Liver (tissue), 9 donors: ENCODE data around the gene TREML2. TPM values are rescaled to one million over a fixed set of nuclear protein-coding genes. Genes with fewer than 3 reads are reported as not detected.
A peak's percentile ranks its signal among the peaks of the same experiment; 100 is the strongest.

Source experiments
- DNase-seq: peaks from one replicate; pipeline ENCODE4 v3.0.0-alpha.2; 2017; ENCODE audit warnings: low spot score
- H3K27ac ChIP-seq, 2 donors: one replicate each; pipeline ENCODE4 v1.7.0; 2013; ENCODE audit warnings: inconsistent platforms in 2 of 2, low read length in 2 of 2, control low read depth in 1 of 2, low read depth in 1 of 2, mild to moderate bottlenecking in 1 of 2
- H3K27me3 ChIP-seq, 4 donors: one replicate each; pipeline versions ENCODE4 v1.6.1 to v1.7.0; 2013; ENCODE audit warnings: low read length in 3 of 4, inconsistent platforms in 1 of 4, mild to moderate bottlenecking in 1 of 4, moderate library complexity in 1 of 4; ENCODE audit not compliant: control insufficient read depth in 4 of 4, insufficient read depth in 4 of 4
- H3K36me3 ChIP-seq, 4 donors: one replicate each; pipeline versions ENCODE4 v1.6.1 to v1.7.0; 2013; ENCODE audit warnings: low read length in 3 of 4, mild to moderate bottlenecking in 3 of 4, low read depth in 1 of 4, moderate library complexity in 1 of 4; ENCODE audit not compliant: control insufficient read depth in 4 of 4, insufficient read depth in 3 of 4
- H3K4me1 ChIP-seq, 4 donors: one replicate each; pipeline versions ENCODE4 v1.6.1 to v1.7.0; 2013; ENCODE audit warnings: low read length in 3 of 4, mild to moderate bottlenecking in 3 of 4, moderate library complexity in 1 of 4; ENCODE audit not compliant: control insufficient read depth in 4 of 4, insufficient read depth in 4 of 4
- H3K4me3 ChIP-seq, 3 donors: one replicate each; pipeline versions ENCODE4 v1.6.1 to v1.7.0; 2013; ENCODE audit warnings: low read length in 3 of 3, control low read depth in 1 of 3, low read depth in 1 of 3, mild to moderate bottlenecking in 1 of 3
- H3K9ac ChIP-seq, 2 donors: one replicate each; pipeline ENCODE4 v1.7.0; 2013; ENCODE audit warnings: low read length in 2 of 2, mild to moderate bottlenecking in 2 of 2, moderate library complexity in 2 of 2, control low read depth in 1 of 2, low read depth in 1 of 2
- H3K9me3 ChIP-seq, 4 donors: one replicate each; pipeline versions ENCODE4 v1.6.1 to v1.7.0; 2013; ENCODE audit warnings: low read length in 3 of 4; ENCODE audit not compliant: control insufficient read depth in 4 of 4
- EGR1 ChIP-seq, 2 donors: IDR thresholded peaks; 2 replicates each; pipeline ENCODE4 v1.6.1; 2016 to 2018; ENCODE audit warnings: antibody characterized with exemption in 2 of 2, low read depth in 2 of 2
- FOXA1 ChIP-seq: IDR thresholded peaks from 2 replicates; pipeline ENCODE4 v1.6.1; 2016; ENCODE audit warnings: antibody characterized with exemption
- GABPA ChIP-seq, 2 donors: IDR thresholded peaks in 1 of 2; conservative IDR thresholded peaks in 1 of 2; 2 replicates each; pipeline ENCODE4 v1.6.1; 2016; ENCODE audit warnings: antibody characterized with exemption in 2 of 2, mild to moderate bottlenecking in 1 of 2, moderate library complexity in 1 of 2
- HNF4G ChIP-seq: IDR thresholded peaks from 2 replicates; pipeline ENCODE4 v1.6.1; 2016; ENCODE audit warnings: antibody characterized with exemption
- JUND ChIP-seq, 2 donors: IDR thresholded peaks; 2 replicates each; pipeline ENCODE4 v1.6.1; 2016; ENCODE audit warnings: antibody characterized with exemption in 2 of 2
- NR2F2 ChIP-seq: IDR thresholded peaks from 2 replicates; pipeline ENCODE4 v1.6.1; 2016; ENCODE audit warnings: antibody characterized with exemption
- RAD21 ChIP-seq, 2 donors: IDR thresholded peaks; 2 replicates each; pipeline ENCODE4 v1.6.1; 2016; ENCODE audit warnings: antibody characterized with exemption in 2 of 2, mild to moderate bottlenecking in 2 of 2
- RXRA ChIP-seq, 2 donors: IDR thresholded peaks; 2 replicates each; pipeline ENCODE4 v1.6.1; 2017 to 2018; ENCODE audit warnings: antibody characterized with exemption in 2 of 2, mild to moderate bottlenecking in 1 of 2
- SP1 ChIP-seq: IDR thresholded peaks from 2 replicates; pipeline ENCODE4 v1.6.1; 2018; ENCODE audit warnings: antibody characterized with exemption, mild to moderate bottlenecking
- TAF1 ChIP-seq: conservative IDR thresholded peaks from 2 replicates; pipeline ENCODE4 v1.6.1; 2016; ENCODE audit warnings: antibody characterized with exemption, mild to moderate bottlenecking
- YY1 ChIP-seq: IDR thresholded peaks from 2 replicates; pipeline ENCODE4 v1.6.1; 2016; ENCODE audit warnings: antibody characterized with exemption, mild to moderate bottlenecking
- WGBS: extraction: QIAGEN DNeasy Blood & Tissue Kit; methylation state at CpG from one replicate; pipeline ENCODE4 v1.1.7; 2013; 5-methylcytosine and 5-hydroxymethylcytosine counted together
- polyA plus RNA-seq, 2 donors: library from polyadenylated mRNA; stranded (reverse) in 1 of 2; unstranded in 1 of 2; fragments of 200-250 nt in 1 of 2; fragments of >200 nt in 1 of 2; fragmentation: Nextera tagmentation in 1 of 2; extraction: Ambion mirVana in 1 of 2; gene quantifications; one replicate each; pipeline versions ENCODE4 v1.2.1 to v1.2.3, GENCODE V29; 2013 to 2015
- total RNA-seq, 2 donors: library from RNA; depleted of rRNA; stranded (reverse); fragments of >200 nt; gene quantifications; one replicate each; pipeline ENCODE4 v1.2.3, GENCODE V29; 2014
- TF ChIP-seq, protein P1 (sequence below): IDR thresholded peaks from 2 replicates; pipeline ENCODE4 v1.6.1; 2016; ENCODE audit warnings: antibody characterized with exemption
- TF ChIP-seq, protein P2 (sequence below): IDR thresholded peaks from 2 replicates; pipeline ENCODE4 v1.6.1; 2016; ENCODE audit warnings: antibody characterized with exemption, mild to moderate bottlenecking
- TF ChIP-seq, protein P3 (sequence below): IDR thresholded peaks from 2 replicates; pipeline ENCODE4 v1.6.1; 2016; ENCODE audit warnings: antibody characterized with exemption
- TF ChIP-seq, protein P4 (sequence below): IDR thresholded peaks from 2 replicates; pipeline ENCODE4 v1.6.1; 2016; ENCODE audit warnings: antibody characterized with exemption
- TF ChIP-seq, protein P5 (sequence below): fragments of 150-350 bp; IDR thresholded peaks from 2 replicates; pipeline ENCODE4 v1.5.1; 2017; ENCODE audit warnings: improper control_type of control experiment, low read depth, low read length; ENCODE audit not compliant: missing input control
- donor health status: healthy.
- donor health status: healthy.
- donor health status: healthy.
- donor health status: healthy.
- donor health status: healthy.

TREML2 gene
- total and polyA plus RNA-seq, 4 donors: 0.03 to 9.8 (median 0.23) TPM

DNA sequence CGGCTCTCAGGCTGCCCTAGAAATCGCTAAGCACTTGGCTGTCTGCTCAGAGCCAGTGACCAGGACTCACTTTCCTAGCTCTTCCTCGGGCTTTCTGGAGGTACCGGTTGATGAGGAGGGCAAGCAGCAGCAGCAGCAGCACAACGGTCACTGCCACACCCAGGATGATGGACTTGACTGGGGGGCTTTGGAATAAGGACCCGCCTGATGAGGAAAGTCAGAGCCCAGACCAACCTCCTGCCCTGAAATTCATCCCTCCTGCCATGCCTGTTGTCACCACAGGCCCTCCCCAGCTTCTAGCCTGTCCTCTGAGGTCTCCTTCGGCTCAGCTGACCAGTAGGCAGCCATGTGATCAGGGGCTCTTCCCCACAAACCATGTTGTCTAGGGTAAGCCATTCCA lies 16.2 kb downstream of the TREML2 start:
- no peak for DNase-seq
- H3K9ac ChIP-seq: no peak overlapping the region
- no peaks in the 10 kb centered on the region for H3K36me3 ChIP-seq
- H3K9me3 ChIP-seq: peaks cover 0 to 4% (median 1%) of the 10 kb centered on the region in 4 donors
- WGBS: 85% methylated on average over 7 of the region's 7 CpGs
- no peak overlapping the region for H3K4me3 ChIP-seq
- no peaks in the 10 kb centered on the region for H3K4me1 ChIP-seq
- no peak overlapping the region for H3K27ac ChIP-seq
- TF ChIP-seq TAF1 (no peak), JUND (IDR thresholded peaks at IDR 0.05) (no peak), HNF4G (no peak), FOXA1 (no peak), GABPA (IDR thresholded peaks at IDR 0.05 in 1 of 2, conservative IDR thresholded peaks at IDR 0.05 in 1 of 2) (no peak), NR2F2 (no peak), SP1 (no peak), YY1 (no peak)
- TF ChIP-seq, protein P1, sequence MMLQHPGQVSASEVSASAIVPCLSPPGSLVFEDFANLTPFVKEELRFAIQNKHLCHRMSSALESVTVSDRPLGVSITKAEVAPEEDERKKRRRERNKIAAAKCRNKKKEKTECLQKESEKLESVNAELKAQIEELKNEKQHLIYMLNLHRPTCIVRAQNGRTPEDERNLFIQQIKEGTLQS: no peak
- TF ChIP-seq, protein P2, sequence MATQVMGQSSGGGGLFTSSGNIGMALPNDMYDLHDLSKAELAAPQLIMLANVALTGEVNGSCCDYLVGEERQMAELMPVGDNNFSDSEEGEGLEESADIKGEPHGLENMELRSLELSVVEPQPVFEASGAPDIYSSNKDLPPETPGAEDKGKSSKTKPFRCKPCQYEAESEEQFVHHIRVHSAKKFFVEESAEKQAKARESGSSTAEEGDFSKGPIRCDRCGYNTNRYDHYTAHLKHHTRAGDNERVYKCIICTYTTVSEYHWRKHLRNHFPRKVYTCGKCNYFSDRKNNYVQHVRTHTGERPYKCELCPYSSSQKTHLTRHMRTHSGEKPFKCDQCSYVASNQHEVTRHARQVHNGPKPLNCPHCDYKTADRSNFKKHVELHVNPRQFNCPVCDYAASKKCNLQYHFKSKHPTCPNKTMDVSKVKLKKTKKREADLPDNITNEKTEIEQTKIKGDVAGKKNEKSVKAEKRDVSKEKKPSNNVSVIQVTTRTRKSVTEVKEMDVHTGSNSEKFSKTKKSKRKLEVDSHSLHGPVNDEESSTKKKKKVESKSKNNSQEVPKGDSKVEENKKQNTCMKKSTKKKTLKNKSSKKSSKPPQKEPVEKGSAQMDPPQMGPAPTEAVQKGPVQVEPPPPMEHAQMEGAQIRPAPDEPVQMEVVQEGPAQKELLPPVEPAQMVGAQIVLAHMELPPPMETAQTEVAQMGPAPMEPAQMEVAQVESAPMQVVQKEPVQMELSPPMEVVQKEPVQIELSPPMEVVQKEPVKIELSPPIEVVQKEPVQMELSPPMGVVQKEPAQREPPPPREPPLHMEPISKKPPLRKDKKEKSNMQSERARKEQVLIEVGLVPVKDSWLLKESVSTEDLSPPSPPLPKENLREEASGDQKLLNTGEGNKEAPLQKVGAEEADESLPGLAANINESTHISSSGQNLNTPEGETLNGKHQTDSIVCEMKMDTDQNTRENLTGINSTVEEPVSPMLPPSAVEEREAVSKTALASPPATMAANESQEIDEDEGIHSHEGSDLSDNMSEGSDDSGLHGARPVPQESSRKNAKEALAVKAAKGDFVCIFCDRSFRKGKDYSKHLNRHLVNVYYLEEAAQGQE: no peak
- TF ChIP-seq, protein P3, sequence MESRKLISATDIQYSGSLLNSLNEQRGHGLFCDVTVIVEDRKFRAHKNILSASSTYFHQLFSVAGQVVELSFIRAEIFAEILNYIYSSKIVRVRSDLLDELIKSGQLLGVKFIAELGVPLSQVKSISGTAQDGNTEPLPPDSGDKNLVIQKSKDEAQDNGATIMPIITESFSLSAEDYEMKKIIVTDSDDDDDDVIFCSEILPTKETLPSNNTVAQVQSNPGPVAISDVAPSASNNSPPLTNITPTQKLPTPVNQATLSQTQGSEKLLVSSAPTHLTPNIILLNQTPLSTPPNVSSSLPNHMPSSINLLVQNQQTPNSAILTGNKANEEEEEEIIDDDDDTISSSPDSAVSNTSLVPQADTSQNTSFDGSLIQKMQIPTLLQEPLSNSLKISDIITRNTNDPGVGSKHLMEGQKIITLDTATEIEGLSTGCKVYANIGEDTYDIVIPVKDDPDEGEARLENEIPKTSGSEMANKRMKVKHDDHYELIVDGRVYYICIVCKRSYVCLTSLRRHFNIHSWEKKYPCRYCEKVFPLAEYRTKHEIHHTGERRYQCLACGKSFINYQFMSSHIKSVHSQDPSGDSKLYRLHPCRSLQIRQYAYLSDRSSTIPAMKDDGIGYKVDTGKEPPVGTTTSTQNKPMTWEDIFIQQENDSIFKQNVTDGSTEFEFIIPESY: no peak
- no peaks in the 10 kb centered on the region for H3K27me3 ChIP-seq

DNA sequence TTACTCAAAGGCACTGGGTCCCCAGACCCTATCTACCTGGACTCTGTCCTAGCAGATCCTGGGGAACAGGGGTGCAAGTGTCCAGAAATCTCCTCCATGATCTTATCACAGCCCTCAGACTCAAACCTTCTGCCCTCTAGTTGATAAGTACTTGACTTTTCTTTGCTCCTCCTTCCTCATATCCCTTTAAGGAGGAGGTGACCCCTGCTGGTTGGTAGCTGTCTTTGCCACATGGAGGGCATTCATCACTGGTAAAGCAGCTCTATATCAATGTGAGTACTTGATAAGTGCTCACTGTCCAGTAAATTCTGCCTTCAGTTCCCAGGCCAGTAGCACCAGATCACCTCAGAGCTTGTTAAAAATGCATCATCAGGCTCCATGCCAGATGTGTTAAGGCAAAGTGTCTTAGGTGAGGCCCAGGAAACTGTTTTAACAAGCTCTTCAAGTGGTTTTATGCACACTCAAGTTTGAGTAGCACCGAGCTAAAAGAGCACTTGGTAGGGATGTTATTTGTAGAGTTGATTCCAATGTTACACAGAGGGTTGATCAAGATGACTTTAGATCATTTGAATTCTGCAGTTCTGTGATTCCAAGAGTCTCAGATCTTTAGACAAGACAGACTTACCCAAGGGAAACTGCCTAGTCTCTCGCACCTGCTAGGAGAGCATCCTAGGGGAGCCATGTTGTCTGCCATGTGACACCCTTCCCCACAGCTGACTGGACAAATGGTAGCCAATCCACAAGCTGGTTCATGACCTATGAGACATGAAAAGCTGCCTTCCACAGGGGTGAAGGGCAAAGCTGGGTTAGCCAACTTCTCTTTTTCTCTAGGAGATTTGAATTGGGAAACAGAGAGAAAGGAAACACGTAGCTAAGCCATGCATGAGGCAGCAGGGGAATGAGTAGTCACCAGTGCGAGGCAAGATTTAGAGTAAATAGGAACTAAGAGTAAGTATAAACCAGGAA lies 18.6 kb downstream of the TREML2 start:
- TF ChIP-seq EGR1 (IDR thresholded peaks at IDR 0.05; ENCODE audit: low read depth in 2 of 2): no peak
- TF ChIP-seq FOXA1: no peak
- TF ChIP-seq, protein P3: no peak
- no peak for TF ChIP-seq RXRA (IDR thresholded peaks at IDR 0.05)
- no peak for TF ChIP-seq HNF4G
- TF ChIP-seq, protein P4, sequence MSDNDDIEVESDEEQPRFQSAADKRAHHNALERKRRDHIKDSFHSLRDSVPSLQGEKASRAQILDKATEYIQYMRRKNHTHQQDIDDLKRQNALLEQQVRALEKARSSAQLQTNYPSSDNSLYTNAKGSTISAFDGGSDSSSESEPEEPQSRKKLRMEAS: no peak
- TF ChIP-seq, protein P1: no peak
- TF ChIP-seq NR2F2: no peak
- TF ChIP-seq RAD21 (IDR thresholded peaks at IDR 0.05): peak; percentile 70 to 81
- TF ChIP-seq JUND (IDR thresholded peaks at IDR 0.05): no peak
- no peak for TF ChIP-seq YY1
- TF ChIP-seq GABPA (IDR thresholded peaks at IDR 0.05 in 1 of 2, conservative IDR thresholded peaks at IDR 0.05 in 1 of 2): no peak
- no peak for TF ChIP-seq TAF1
- no peak for TF ChIP-seq SP1
- TF ChIP-seq, protein P5, sequence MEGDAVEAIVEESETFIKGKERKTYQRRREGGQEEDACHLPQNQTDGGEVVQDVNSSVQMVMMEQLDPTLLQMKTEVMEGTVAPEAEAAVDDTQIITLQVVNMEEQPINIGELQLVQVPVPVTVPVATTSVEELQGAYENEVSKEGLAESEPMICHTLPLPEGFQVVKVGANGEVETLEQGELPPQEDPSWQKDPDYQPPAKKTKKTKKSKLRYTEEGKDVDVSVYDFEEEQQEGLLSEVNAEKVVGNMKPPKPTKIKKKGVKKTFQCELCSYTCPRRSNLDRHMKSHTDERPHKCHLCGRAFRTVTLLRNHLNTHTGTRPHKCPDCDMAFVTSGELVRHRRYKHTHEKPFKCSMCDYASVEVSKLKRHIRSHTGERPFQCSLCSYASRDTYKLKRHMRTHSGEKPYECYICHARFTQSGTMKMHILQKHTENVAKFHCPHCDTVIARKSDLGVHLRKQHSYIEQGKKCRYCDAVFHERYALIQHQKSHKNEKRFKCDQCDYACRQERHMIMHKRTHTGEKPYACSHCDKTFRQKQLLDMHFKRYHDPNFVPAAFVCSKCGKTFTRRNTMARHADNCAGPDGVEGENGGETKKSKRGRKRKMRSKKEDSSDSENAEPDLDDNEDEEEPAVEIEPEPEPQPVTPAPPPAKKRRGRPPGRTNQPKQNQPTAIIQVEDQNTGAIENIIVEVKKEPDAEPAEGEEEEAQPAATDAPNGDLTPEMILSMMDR: peak; percentile 56
- 76% methylated on average over 4 of the region's 4 CpGs for WGBS
- Histone ChIP-seq H3K9ac (no peak overlapping the region), H3K27ac (no peak overlapping the region), H3K4me1 (no peaks in the 10 kb centered on the region), H3K4me3 (no peak overlapping the region), H3K36me3 (no peaks in the 10 kb centered on the region), H3K27me3 (no peaks in the 10 kb centered on the region), H3K9me3 (no peaks in the 10 kb centered on the region)
- DNase-seq: no peak
